Right lobe of liver (tissue), 6 donors: ENCODE measurements around the gene SAT2. TPM values are rescaled to one million over a fixed set of nuclear protein-coding genes. Genes with fewer than 3 reads are reported as not detected.

ENCODE experiments used
- ATAC-seq, 4 donors: fragments of 200-7000 bp; cut with Tn5 transposase; one replicate each; pipeline ENCODE4 v1.9.1; 2020; ENCODE audit warnings: mild to moderate bottlenecking in 4 of 4, moderate library complexity in 4 of 4
- DNase-seq, 3 donors: peaks; one replicate each; pipeline ENCODE4 v3.0.0-alpha.2; 2020
- H3K27ac ChIP-seq, 3 donors: fragments of 200-600 bp; one replicate each; pipeline ENCODE4 v1.8.0; 2022
- H3K27me3 ChIP-seq, 2 donors: fragments of 200-600 bp; one replicate each; pipeline ENCODE4 v1.8.0; 2022
- H3K36me3 ChIP-seq, 4 donors: fragments of 200-600 bp; sonication (generic) in 1 of 4; one replicate each; pipeline versions ENCODE4 v1.5.1 to v1.8.0; 2017 to 2022; ENCODE audit warnings: control low read depth in 1 of 4
- H3K4me1 ChIP-seq, 4 donors: fragments of 200-600 bp; sonication (generic) in 1 of 4; one replicate each; pipeline versions ENCODE4 v1.5.1 to v1.8.0; 2017 to 2022; ENCODE audit warnings: control low read depth in 1 of 4
- H3K4me3 ChIP-seq, 3 donors: fragments of 200-600 bp; one replicate each; pipeline ENCODE4 v1.8.0; 2022
- H3K9me3 ChIP-seq, 4 donors: fragments of 200-600 bp; sonication (generic) in 1 of 4; one replicate each; pipeline versions ENCODE4 v1.5.1 to v1.8.0; 2017 to 2022; ENCODE audit warnings: control low read depth in 1 of 4
- CTCF ChIP-seq, 4 donors: fragments of 200-600 bp in 3 of 4; fragments of 450-650 bp in 1 of 4; IDR thresholded peaks; one replicate each; pipeline versions ENCODE4 v1.5.1 to v1.8.0; 2016 to 2022; ENCODE audit warnings: antibody characterized with exemption in 4 of 4, mild to moderate bottlenecking in 2 of 4
- POLR2A ChIP-seq: fragments of 450-650 bp; IDR thresholded peaks from one replicate; pipeline ENCODE4 v1.6.1; 2017; ENCODE audit warnings: antibody characterized with exemption, mild to moderate bottlenecking
- WGBS: methylation state at CpG from one replicate; pipeline ENCODE4 v1.1.6; 2018; ENCODE audit warnings: low coverage, low lambda C conversion rate; ENCODE audit not compliant: insufficient coverage; ENCODE audit errors: missing lambda C conversion rate; 5-methylcytosine and 5-hydroxymethylcytosine counted together
- intact Hi-C, 2 donors: fragments of 100-400 bp; cut with DNase I; formaldehyde crosslinking; loops; one replicate each; pipeline versions ENCODE4 v1.11.2 to v1.14.1; 2022
- total RNA-seq, 6 experiments: library from RNA; depleted of rRNA in 2 of 6; stranded (reverse); fragments of >200 nt in 2 of 6; fragmentation: NEBNext Ultra II Directional in 3 of 6; extraction: Animal tissue kit (Norgen Biotek cat#: 25700) in 3 of 6; gene quantifications; one replicate each; pipeline versions ENCODE4 v1.1.0 to v1.2.4, GENCODE V29; 2016 to 2023
- donor health status: DM: no; HTN: yes; CAD: no.
- donor health status: DM: no; HTN: no; CAD: no.
- donor health status: DM: no; HTN: no; CAD: no.
- donor health status: DM: no; HTN: yes; CAD: no.
- donor health status: DM: no; HTN: yes; CAD: no.

The SAT2 gene
- total RNA-seq, 6 experiments from 2014 or later: 99.3 to 187 (median 120) TPM

GRCh38 chr17:7640783-7641182 is 13.2 kb upstream of the SAT2 start:
- ATAC-seq: no peak
- intact Hi-C loops: no loop called here
- no CpG with 5 or more reads among the region's 26 CpGs for WGBS

GRCh38 chr17:7636163-7636562 is 8.5 kb upstream of the SAT2 start:
- Histone ChIP-seq H3K4me3 (no peak overlapping the region), H3K36me3 (no peaks in the 10 kb centered on the region), H3K27ac (no peak overlapping the region), H3K27me3 (no peaks in the 10 kb centered on the region), H3K9me3 (no peaks in the 10 kb centered on the region), H3K4me1 (peaks cover 0 to 23% (median 8%) of the 10 kb centered on the region in 4 donors)
- ATAC-seq (no peak), DNase-seq (no peak)
- TF ChIP-seq CTCF (IDR thresholded peaks at IDR 0.05) (no peak), POLR2A (no peak)
- 59% methylated on average over 5 of the region's 5 CpGs for WGBS
- intact Hi-C loops: loop anchor here (10.0 kb wide), 1 partner anchor 49 kb away; the partner anchor contains the start of genes TP53 (in 2 of the 2) and WRAP53 (in 2 of the 2)

More at GRCh38 chr17:7640783-7641182, 13.2 kb upstream of the SAT2 start:
- DNase-seq: no peak
- Histone ChIP-seq H3K27ac (no peak overlapping the region), H3K27me3 (no peaks in the 10 kb centered on the region), H3K36me3 (no peaks in the 10 kb centered on the region), H3K4me1 (no peaks in the 10 kb centered on the region), H3K9me3 (no peaks in the 10 kb centered on the region), H3K4me3 (no peak overlapping the region)
- no peak for TF ChIP-seq POLR2A
- no peak for TF ChIP-seq CTCF (IDR thresholded peaks at IDR 0.05)

GRCh38 chr17:7634384-7634783 is 6.8 kb upstream of the SAT2 start:
- no peak overlapping the region for H3K27ac ChIP-seq
- H3K4me1 ChIP-seq: peaks cover 0 to 41% (median 16%) of the 10 kb centered on the region in 4 donors
- H3K4me3 ChIP-seq: no peak overlapping the region
- H3K27me3 ChIP-seq: no peaks in the 10 kb centered on the region
- TF ChIP-seq POLR2A: no peak
- peak; percentile 20 to 48 (median 43) for TF ChIP-seq CTCF (IDR thresholded peaks at IDR 0.05)
- no peaks in the 10 kb centered on the region for H3K9me3 ChIP-seq
- DNase-seq (peak in 1 of 3 donors; percentile 53), ATAC-seq (peak in 1 of 4 donors; percentile 9)
- WGBS: 17% methylated on average over 3 of the region's 5 CpGs
- intact Hi-C loops: loop anchor here (10.0 kb wide), 1 partner anchor 50 kb away; the partner anchor contains the start of genes TP53 (in 2 of the 2) and WRAP53 (in 2 of the 2)
- no peaks in the 10 kb centered on the region for H3K36me3 ChIP-seq

- peak; percentile 51 to 79 (median 78) for DNase-seq
- Histone ChIP-seq H3K4me1 (peaks cover 0 to 46% (median 18%) of the 10 kb centered on the region in 4 donors), H3K9me3 (no peaks in the 10 kb centered on the region), H3K4me3 (no peak overlapping the region), H3K36me3 (no peaks in the 10 kb centered on the region), H3K27ac (peak overlapping the region in 2 of 3 donors; percentile 77), H3K27me3 (no peaks in the 10 kb centered on the region)
- ATAC-seq: peak; percentile 53 to 66 (median 60)
- 25% methylated on average over 2 of the region's 2 CpGs for WGBS
- TF ChIP-seq CTCF (IDR thresholded peaks at IDR 0.05): peak in 3 of 4 donors; percentile 25 to 32 (median 30)
- no peak for TF ChIP-seq POLR2A
- intact Hi-C loops: loop anchor here (10.0 kb wide), 1 partner anchor 52 kb away; the partner anchor contains the start of genes TP53 (in 2 of the 2) and WRAP53 (in 2 of the 2)
Observed at GRCh38 chr17:7633093-7633492, 5.5 kb upstream of the SAT2 start.
